CD4-positive, alpha-beta T cell (primary cell): ENCODE data around the gene ERC2. TPM values are rescaled to one million over a fixed set of nuclear protein-coding genes. Genes with fewer than 3 reads are reported as not detected.

Experiments used
- ATAC-seq: fragments of 200-7000 bp; cut with Tn5 transposase; one replicate; pipeline ENCODE4 v1.10.0; 2022; ENCODE audit warnings: mild to moderate bottlenecking; ENCODE audit not compliant: poor library complexity
- CTCF ChIA-PET: fragments of 350-600 bp; sonication (Branson Sonifier 250); formaldehyde crosslinking; loops from one replicate; lab custom pipeline; 2021; ENCODE audit warnings: antibody characterized with exemption, inconsistent platforms; lab: Charles Lee
- POLR2A ChIA-PET: fragments of 350-600 bp; sonication (Branson Sonifier 250); formaldehyde crosslinking; loops from one replicate; lab custom pipeline; 2021; ENCODE audit warnings: antibody characterized with exemption, inconsistent platforms; lab: Charles Lee
- DNase-seq, 14 experiments: peaks; one replicate each; pipeline ENCODE4 v3.0.0-alpha.2; 2013 to 2020; ENCODE audit warnings: mixed read lengths in 2 of 14
- H3K27ac ChIP-seq, 2 donors: one replicate each; pipeline versions ENCODE4 v1.5.1 to v1.7.0; 2013; ENCODE audit warnings: low read length in 2 of 2, low read depth in 1 of 2, mild to moderate bottlenecking in 1 of 2
- H3K27me3 ChIP-seq, 2 experiments: 1 replicate in 1 of 2; 2 replicates in 1 of 2; pipeline versions ENCODE4 v1.6.1 to v1.7.0; 2013; ENCODE audit warnings: low read length in 2 of 2, control low read depth in 1 of 2, mild to moderate bottlenecking in 1 of 2, moderate library complexity in 1 of 2; ENCODE audit not compliant: insufficient read depth in 2 of 2, control insufficient read depth in 1 of 2
- H3K36me3 ChIP-seq: one replicate; pipeline ENCODE4 v1.6.1; 2013; ENCODE audit warnings: low read length, control low read depth; ENCODE audit not compliant: insufficient read depth
- H3K4me1 ChIP-seq: one replicate; pipeline ENCODE4 v1.6.1; 2013; ENCODE audit warnings: low read length, control low read depth; ENCODE audit not compliant: insufficient read depth
- H3K4me3 ChIP-seq: one replicate; pipeline ENCODE4 v1.5.1; 2013; ENCODE audit warnings: mild to moderate bottlenecking, low read length, moderate library complexity
- H3K9me3 ChIP-seq, 2 experiments: 1 replicate in 1 of 2; 2 replicates in 1 of 2; pipeline versions ENCODE4 v1.6.1 to v1.7.0; 2013; ENCODE audit warnings: low read length in 2 of 2, mild to moderate bottlenecking in 2 of 2, control low read depth in 1 of 2, moderate library complexity in 1 of 2; ENCODE audit not compliant: control insufficient read depth in 1 of 2, insufficient read depth in 1 of 2
- H3K27ac Mint-ChIP-seq: one replicate; pipeline ENCODE4 v1.8.0; 2020; ENCODE audit warnings: mixed read lengths
- H3K27me3 Mint-ChIP-seq: one replicate; pipeline ENCODE4 v1.8.0; 2021; ENCODE audit warnings: mixed read lengths
- H3K36me3 Mint-ChIP-seq: one replicate; pipeline ENCODE4 v1.8.0; 2021; ENCODE audit warnings: low read depth, mixed read lengths
- H3K4me1 Mint-ChIP-seq: one replicate; pipeline ENCODE4 v1.8.0; 2021; ENCODE audit warnings: low read depth, mixed read lengths
- H3K4me3 Mint-ChIP-seq: one replicate; pipeline ENCODE4 v1.8.0; 2020; ENCODE audit warnings: mild to moderate bottlenecking, mixed read lengths
- H3K9me3 Mint-ChIP-seq: one replicate; pipeline ENCODE4 v1.8.0; 2020; ENCODE audit warnings: mixed read lengths
- CTCF ChIP-seq: fragments of 200-600 bp; IDR thresholded peaks from one replicate; pipeline ENCODE4 v1.8.0; 2022; ENCODE audit warnings: antibody characterized with exemption, mild to moderate bottlenecking
- intact Hi-C, 2 experiments: fragments of 100-400 bp; cut with DNase I in 1 of 2; cut with micrococcal nuclease in 1 of 2; formaldehyde crosslinking; loops; one replicate each; pipeline versions ENCODE4 v1.15.1 to v1.9.0; 2023 to 2025; cut with DNase I, micrococcal nuclease
- total RNA-seq, 174 experiments: library from RNA in 2 of 174; stranded (reverse) in 2 of 174; gene quantifications; one replicate each; pipeline ENCODE4 v1.2.3 and lab custom pipeline; 2021 to 2026

Gene ERC2
- total RNA-seq, 2 experiments from 2014 or later = not detected

- no peaks in the 10 kb centered on the region for H3K4me1 ChIP-seq
- Mint-ChIP-seq H3K4me1 (no peaks in the 10 kb centered on the region), H3K27me3 (peaks cover 21% of the 10 kb centered on the region), H3K36me3 (no peaks in the 10 kb centered on the region), H3K27ac (no peak overlapping the region), H3K4me3 (no peak overlapping the region), H3K9me3 (peaks cover 2% of the 10 kb centered on the region)
- H3K9me3 ChIP-seq = peaks cover 0 to 3% of the 10 kb centered on the region in 2 experiments
- H3K27me3 ChIP-seq = no peaks in the 10 kb centered on the region
- no peak for TF ChIP-seq CTCF
- no peaks in the 10 kb centered on the region for H3K36me3 ChIP-seq
- ChIA-PET CTCF (no interaction called here), POLR2A (no interaction called here)
- ATAC-seq (no peak), DNase-seq (no peak)
- H3K27ac ChIP-seq = no peak overlapping the region
- intact Hi-C loops = no loop called here
- H3K4me3 ChIP-seq = no peak overlapping the region
Observed at GRCh38 chr3:55718074-55718473, 750.2 kb downstream of the ERC2 start.

- H3K4me1 Mint-ChIP-seq = no peaks in the 10 kb centered on the region
- H3K9me3 ChIP-seq = peaks cover 0 to 5% of the 10 kb centered on the region in 2 experiments
- no peaks in the 10 kb centered on the region for H3K4me1 ChIP-seq
- ChIA-PET CTCF (no interaction called here), POLR2A (no interaction called here)
- H3K27me3 Mint-ChIP-seq = peaks cover 19% of the 10 kb centered on the region
- TF ChIP-seq CTCF = no peak
- H3K36me3 Mint-ChIP-seq = no peaks in the 10 kb centered on the region
- intact Hi-C loops = no loop called here
- DNase-seq (no peak), ATAC-seq (no peak)
- H3K36me3 ChIP-seq = no peaks in the 10 kb centered on the region
- H3K27ac Mint-ChIP-seq = no peak overlapping the region
- H3K9me3 Mint-ChIP-seq = peaks cover 2% of the 10 kb centered on the region
- no peak overlapping the region for H3K4me3 Mint-ChIP-seq
- no peak overlapping the region for H3K27ac ChIP-seq
- H3K4me3 ChIP-seq = no peak overlapping the region
- H3K27me3 ChIP-seq = no peaks in the 10 kb centered on the region
Observed at GRCh38 chr3:55717481-55717880, 750.8 kb downstream of the ERC2 start.

- Histone ChIP-seq H3K27me3 (no peaks in the 10 kb centered on the region), H3K4me1 (no peaks in the 10 kb centered on the region), H3K4me3 (no peak overlapping the region), H3K36me3 (no peaks in the 10 kb centered on the region), H3K27ac (no peak overlapping the region), H3K9me3 (peaks cover 0 to 5% of the 10 kb centered on the region in 2 experiments)
- Mint-ChIP-seq H3K27me3 (peaks cover 11% of the 10 kb centered on the region), H3K36me3 (no peaks in the 10 kb centered on the region), H3K9me3 (peaks cover 2% of the 10 kb centered on the region), H3K4me3 (no peak overlapping the region), H3K4me1 (no peaks in the 10 kb centered on the region), H3K27ac (no peak overlapping the region)
- ChIA-PET CTCF (no interaction called here), POLR2A (no interaction called here)
- DNase-seq (no peak), ATAC-seq (no peak)
- no peak for TF ChIP-seq CTCF
- intact Hi-C loops = no loop called here
Observed at GRCh38 chr3:55716611-55717225, 751.5 kb downstream of the ERC2 start.
